Uterus (tissue), 2 donors: Measurements from ENCODE around the gene COL28A1.

ENCODE experiments used
- POLR2A ChIP-seq, 2 donors: fragments of 450-650 bp; IDR thresholded peaks; one replicate each; pipeline ENCODE4 v1.6.1; 2016; ENCODE audit warnings: antibody characterized with exemption in 2 of 2, mild to moderate bottlenecking in 1 of 2, moderate library complexity in 1 of 2
- TF ChIP-seq, protein P1 (sequence below), 4 experiments: fragments of 200-600 bp in 2 of 4; fragments of 450-650 bp in 2 of 4; sonication (generic) in 2 of 4; IDR thresholded peaks; one replicate each; pipeline ENCODE4 v1.5.1; 2016 to 2019; ENCODE audit warnings: antibody characterized with exemption in 4 of 4, mild to moderate bottlenecking in 2 of 4, moderate library complexity in 1 of 4

DNA sequence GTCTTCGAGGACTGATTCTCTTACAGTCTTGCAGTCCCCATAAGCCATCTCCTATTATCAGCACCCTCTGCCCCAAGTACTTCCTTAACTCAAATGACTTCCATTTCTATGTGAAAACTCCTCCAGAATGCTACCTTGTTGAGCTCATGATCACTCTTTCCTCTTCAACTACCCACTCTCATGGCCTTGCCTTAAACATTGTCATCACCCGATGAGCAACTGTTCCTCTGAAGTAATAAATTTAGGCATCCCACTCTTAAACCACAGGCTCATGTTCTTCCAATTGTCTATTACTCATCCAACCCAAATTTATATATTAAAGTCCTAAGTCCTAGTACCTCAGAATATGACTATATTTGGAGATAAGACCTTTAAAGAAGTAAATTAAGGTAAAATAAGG is 200.5 kb downstream of the COL28A1 start:
- TF ChIP-seq, protein P1, sequence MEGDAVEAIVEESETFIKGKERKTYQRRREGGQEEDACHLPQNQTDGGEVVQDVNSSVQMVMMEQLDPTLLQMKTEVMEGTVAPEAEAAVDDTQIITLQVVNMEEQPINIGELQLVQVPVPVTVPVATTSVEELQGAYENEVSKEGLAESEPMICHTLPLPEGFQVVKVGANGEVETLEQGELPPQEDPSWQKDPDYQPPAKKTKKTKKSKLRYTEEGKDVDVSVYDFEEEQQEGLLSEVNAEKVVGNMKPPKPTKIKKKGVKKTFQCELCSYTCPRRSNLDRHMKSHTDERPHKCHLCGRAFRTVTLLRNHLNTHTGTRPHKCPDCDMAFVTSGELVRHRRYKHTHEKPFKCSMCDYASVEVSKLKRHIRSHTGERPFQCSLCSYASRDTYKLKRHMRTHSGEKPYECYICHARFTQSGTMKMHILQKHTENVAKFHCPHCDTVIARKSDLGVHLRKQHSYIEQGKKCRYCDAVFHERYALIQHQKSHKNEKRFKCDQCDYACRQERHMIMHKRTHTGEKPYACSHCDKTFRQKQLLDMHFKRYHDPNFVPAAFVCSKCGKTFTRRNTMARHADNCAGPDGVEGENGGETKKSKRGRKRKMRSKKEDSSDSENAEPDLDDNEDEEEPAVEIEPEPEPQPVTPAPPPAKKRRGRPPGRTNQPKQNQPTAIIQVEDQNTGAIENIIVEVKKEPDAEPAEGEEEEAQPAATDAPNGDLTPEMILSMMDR (IDR thresholded peaks at IDR 0.05): no peak
- no peak for TF ChIP-seq POLR2A (IDR thresholded peaks at IDR 0.05)
